Common myeloid progenitor, CD34-positive (primary cell): Measurements from ENCODE around the gene RBPJ.

Source experiments
- CTCF ChIA-PET: fragments of 350-600 bp; sonication (Branson Sonifier 250); formaldehyde crosslinking; loops from one replicate; lab custom pipeline; 2021; ENCODE audit warnings: antibody characterized with exemption; lab: Charles Lee
- POLR2A ChIA-PET: fragments of 350-600 bp; sonication (Branson Sonifier 250); formaldehyde crosslinking; loops from one replicate; lab custom pipeline; 2021; ENCODE audit warnings: antibody characterized with exemption; lab: Charles Lee
- DNase-seq, 3 donors: peaks; one replicate each; pipeline versions ENCODE4 v3.0.0 to v3.0.0-alpha.2; 2013
- H3K27ac ChIP-seq, 2 experiments: 1 replicate in 1 of 2; 2 replicates in 1 of 2; pipeline ENCODE4 v1.7.0; 2013; ENCODE audit warnings: inconsistent platforms in 2 of 2, low read length in 2 of 2, mild to moderate bottlenecking in 2 of 2, low read depth in 1 of 2, moderate library complexity in 1 of 2; ENCODE audit not compliant: severe bottlenecking in 2 of 2, insufficient read depth in 1 of 2, poor library complexity in 1 of 2
- H3K27me3 ChIP-seq, 5 experiments: replicated peaks in 2 of 5; 1 replicate in 3 of 5; 2 replicates in 2 of 5; pipeline versions ENCODE4 v1.6.1 to v1.7.0; 2013; ENCODE audit warnings: low read length in 4 of 5, mild to moderate bottlenecking in 2 of 5, moderate library complexity in 2 of 5, inconsistent platforms in 1 of 5; ENCODE audit not compliant: insufficient read depth in 5 of 5, control insufficient read depth in 4 of 5
- H3K36me3 ChIP-seq, 4 experiments: 1 replicate in 2 of 4; 2 replicates in 2 of 4; pipeline versions ENCODE4 v1.6.1 to v1.7.0; 2013; ENCODE audit warnings: low read length in 3 of 4, control low read depth in 1 of 4, mild to moderate bottlenecking in 1 of 4; ENCODE audit not compliant: control insufficient read depth in 4 of 4, insufficient read depth in 4 of 4
- H3K4me1 ChIP-seq, 4 experiments: 1 replicate in 3 of 4; 2 replicates in 1 of 4; pipeline versions ENCODE4 v1.6.1 to v1.7.1; 2013; ENCODE audit warnings: low read length in 3 of 4, mild to moderate bottlenecking in 3 of 4, control low read depth in 1 of 4, inconsistent platforms in 1 of 4, moderate library complexity in 1 of 4; ENCODE audit not compliant: control insufficient read depth in 4 of 4, insufficient read depth in 4 of 4; ENCODE audit errors: control extremely low read depth in 1 of 4
- H3K4me3 ChIP-seq, 7 experiments: 1 replicate in 4 of 7; 2 replicates in 3 of 7; pipeline versions ENCODE4 v1.5.1 to v1.7.0; 2013; ENCODE audit warnings: mild to moderate bottlenecking in 7 of 7, low read length in 6 of 7, moderate library complexity in 6 of 7, inconsistent platforms in 2 of 7, low read depth in 2 of 7, control low read depth in 1 of 7; ENCODE audit not compliant: insufficient read depth in 4 of 7, control insufficient read depth in 1 of 7; ENCODE audit errors: extremely low read depth in 1 of 7
- H3K9me3 ChIP-seq, 5 experiments: 1 replicate in 4 of 5; 2 replicates in 1 of 5; pipeline versions ENCODE4 v1.6.1 to v1.7.1; 2013; ENCODE audit warnings: low read length in 4 of 5, mild to moderate bottlenecking in 2 of 5, inconsistent platforms in 1 of 5, low read depth in 1 of 5, moderate library complexity in 1 of 5; ENCODE audit not compliant: control insufficient read depth in 4 of 5, insufficient read depth in 2 of 5; ENCODE audit errors: control extremely low read depth in 1 of 5
- WGBS: methylation state at CpG from one replicate; pipeline ENCODE4 v1.1.5; 2013; ENCODE audit not compliant: insufficient coverage; 5-methylcytosine and 5-hydroxymethylcytosine counted together

RBPJ gene

GRCh38 chr4:26420913-26421312 lies 100.1 kb downstream of the RBPJ start:
- H3K9me3 ChIP-seq = peaks cover 0 to 3% (median 0%) of the 10 kb centered on the region in 5 experiments
- H3K27ac ChIP-seq = no peak overlapping the region
- POLR2A ChIA-PET = no interaction called here
- H3K27me3 ChIP-seq = no peaks in the 10 kb centered on the region
- no peak overlapping the region for H3K4me3 ChIP-seq
- CTCF ChIA-PET = no interaction called here
- 60% methylated on average over 1 of the region's 1 CpG for WGBS
- peaks cover 0 to 3% (median 0%) of the 10 kb centered on the region in 4 experiments for H3K4me1 ChIP-seq
- DNase-seq = no peak
- H3K36me3 ChIP-seq = peaks cover 10 to 40% (median 18%) of the 10 kb centered on the region in 4 experiments

GRCh38 chr4:26424153-26424552 lies 103.3 kb downstream of the RBPJ start:
- no peak overlapping the region for H3K4me3 ChIP-seq
- no peaks in the 10 kb centered on the region for H3K27me3 ChIP-seq
- peaks cover 0 to 3% (median 0%) of the 10 kb centered on the region in 5 experiments for H3K9me3 ChIP-seq
- peaks cover 0 to 3% (median 0%) of the 10 kb centered on the region in 4 experiments for H3K4me1 ChIP-seq
- POLR2A ChIA-PET = no interaction called here
- peaks cover 18 to 48% (median 22%) of the 10 kb centered on the region in 4 experiments for H3K36me3 ChIP-seq
- no peak overlapping the region for H3K27ac ChIP-seq
- no peak for DNase-seq
- WGBS = 100% methylated on average over 2 of the region's 2 CpGs
- CTCF ChIA-PET = interaction anchor here (1.0 to 1.1 kb wide), 2 partner anchors 9 to 297 kb away, joined by 3 to 5 read pairs; no protein-coding TSS in a partner anchor

GRCh38 chr4:26424838-26425237 lies 104.0 kb downstream of the RBPJ start:
- Histone ChIP-seq H3K4me1 (peaks cover 0 to 3% (median 0%) of the 10 kb centered on the region in 4 experiments), H3K36me3 (peaks cover 19 to 55% (median 24%) of the 10 kb centered on the region in 4 experiments), H3K27ac (no peak overlapping the region), H3K4me3 (no peak overlapping the region), H3K9me3 (peaks cover 0 to 3% (median 0%) of the 10 kb centered on the region in 5 experiments), H3K27me3 (no peaks in the 10 kb centered on the region)
- CTCF ChIA-PET = no interaction called here
- WGBS = no CpG with 5 or more reads among the region's 3 CpGs
- POLR2A ChIA-PET = no interaction called here
- no peak for DNase-seq

- POLR2A ChIA-PET = no interaction called here
- peaks cover 0 to 3% (median 0%) of the 10 kb centered on the region in 5 experiments for H3K9me3 ChIP-seq
- H3K4me1 ChIP-seq = no peaks in the 10 kb centered on the region
- no peak overlapping the region for H3K27ac ChIP-seq
- H3K36me3 ChIP-seq = peaks cover 23 to 61% (median 32%) of the 10 kb centered on the region in 4 experiments
- no peak for DNase-seq
- H3K27me3 ChIP-seq = no peaks in the 10 kb centered on the region
- no CpG with 5 or more reads among the region's 1 CpG for WGBS
- H3K4me3 ChIP-seq = no peak overlapping the region
- CTCF ChIA-PET = no interaction called here
Observed at GRCh38 chr4:26425953-26426352, 105.1 kb downstream of the RBPJ start.

GRCh38 chr4:26426892-26427291 lies 106.1 kb downstream of the RBPJ start:
- ChIA-PET POLR2A (no interaction called here), CTCF (interaction anchor here (1.3 kb wide), 1 partner anchor 17 kb away, joined by 3 read pairs; no protein-coding TSS in a partner anchor)
- Histone ChIP-seq H3K4me1 (no peaks in the 10 kb centered on the region), H3K4me3 (no peak overlapping the region), H3K36me3 (peaks cover 21 to 59% (median 31%) of the 10 kb centered on the region in 4 experiments), H3K27me3 (no peaks in the 10 kb centered on the region), H3K27ac (no peak overlapping the region), H3K9me3 (peaks cover 0 to 3% (median 0%) of the 10 kb centered on the region in 5 experiments)
- no peak for DNase-seq
- WGBS = 98% methylated on average over 4 of the region's 4 CpGs

GRCh38 chr4:26429910-26430309 lies 109.1 kb downstream of the RBPJ start:
- Histone ChIP-seq H3K27ac (no peak overlapping the region), H3K4me3 (no peak overlapping the region), H3K9me3 (no peaks in the 10 kb centered on the region), H3K36me3 (peaks cover 10 to 47% (median 33%) of the 10 kb centered on the region in 4 experiments), H3K27me3 (no peaks in the 10 kb centered on the region), H3K4me1 (no peaks in the 10 kb centered on the region)
- WGBS = 90% methylated on average over 2 of the region's 4 CpGs
- CTCF ChIA-PET = no interaction called here
- POLR2A ChIA-PET = no interaction called here
- no peak for DNase-seq

GRCh38 chr4:26431461-26432180 lies 110.8 kb downstream of the RBPJ start:
- no peak for DNase-seq
- H3K27ac ChIP-seq = no peak overlapping the region
- no peaks in the 10 kb centered on the region for H3K4me1 ChIP-seq
- ChIA-PET POLR2A (no interaction called here), CTCF (interaction anchor here (2.7 kb wide), 1 partner anchor 7 kb away, joined by 5 read pairs; no protein-coding TSS in a partner anchor)
- no peaks in the 10 kb centered on the region for H3K9me3 ChIP-seq
- H3K36me3 ChIP-seq = peaks cover 10 to 35% (median 30%) of the 10 kb centered on the region in 4 experiments
- no peaks in the 10 kb centered on the region for H3K27me3 ChIP-seq
- no CpG with 5 or more reads among the region's 2 CpGs for WGBS
- no peak overlapping the region for H3K4me3 ChIP-seq
